WTC11 (cell line): ENCODE results near the gene TNFRSF1B. TPM values are rescaled to one million over a fixed set of nuclear protein-coding genes. Genes with fewer than 3 reads are reported as not detected.

ENCODE experiments used
- ATAC-seq: fragments of 200-7000 bp; cut with Tn5 transposase; 2 replicates; pipeline ENCODE4 v1.10.0; 2021; ENCODE audit warnings: mild to moderate bottlenecking, moderate library complexity
- CTCF ChIA-PET: fragments of 300-600 bp; sonication (Branson Sonifier 250); formaldehyde crosslinking; loops from one replicate; lab custom pipeline; 2021; ENCODE audit warnings: antibody characterized with exemption; lab: Charles Lee
- POLR2A ChIA-PET: fragments of 350-600 bp; sonication (Branson Sonifier 250); formaldehyde crosslinking; loops from one replicate; lab custom pipeline; 2021; ENCODE audit warnings: antibody characterized with exemption; lab: Charles Lee
- DNase-seq: peaks from one replicate; pipeline ENCODE4 v3.0.0; 2021; ENCODE audit warnings: low spot score
- H3K27ac Mint-ChIP-seq: 2 replicates; pipeline ENCODE4 v1.8.0; 2021; ENCODE audit warnings: mixed read lengths
- H3K27me3 Mint-ChIP-seq: 2 replicates; pipeline ENCODE4 v1.8.0; 2021; ENCODE audit warnings: low read depth, mild to moderate bottlenecking, moderate library complexity, mixed read lengths
- H3K36me3 Mint-ChIP-seq: 2 replicates; pipeline ENCODE4 v1.8.0; 2021; ENCODE audit warnings: mixed read lengths
- H3K4me1 Mint-ChIP-seq: 2 replicates; pipeline ENCODE4 v1.8.0; 2022; ENCODE audit warnings: mixed read lengths
- H3K4me3 Mint-ChIP-seq: 2 replicates; pipeline ENCODE4 v1.8.0; 2021; ENCODE audit warnings: mild to moderate bottlenecking, moderate library complexity, mixed read lengths
- H3K9me3 Mint-ChIP-seq: 2 replicates; pipeline ENCODE4 v1.8.0; 2021; ENCODE audit warnings: mixed read lengths
- CREM ChIP-seq: sonication (generic); formaldehyde crosslinking; IDR thresholded peaks from 2 replicates; pipeline ENCODE4 v1.8.1; 2022; ENCODE audit warnings: mild to moderate bottlenecking, missing genetic modification reagents, moderate library complexity
- ETV6 ChIP-seq: sonication (generic); formaldehyde crosslinking; IDR thresholded peaks from 2 replicates; pipeline ENCODE4 v1.8.1; 2022; ENCODE audit warnings: mild to moderate bottlenecking, missing genetic modification reagents
- JAZF1 ChIP-seq: fragments of 250-450 bp; sonication (Bioruptor Pico); IDR thresholded peaks from 2 replicates; pipeline ENCODE4 v1.9.0; 2021; ENCODE audit warnings: moderate library complexity, mild to moderate bottlenecking, inconsistent platforms
- JUN ChIP-seq: sonication (generic); formaldehyde crosslinking; IDR thresholded peaks from 2 replicates; pipeline ENCODE4 v1.8.0; 2023; ENCODE audit warnings: mild to moderate bottlenecking, missing genetic modification reagents
- SMAD3 ChIP-seq: sonication (generic); formaldehyde crosslinking; IDR thresholded peaks from 2 replicates; pipeline ENCODE4 v1.8.0; 2022; ENCODE audit warnings: missing genetic modification reagents, mild to moderate bottlenecking, borderline replicate concordance
- SP1 ChIP-seq: sonication (generic); formaldehyde crosslinking; conservative IDR thresholded peaks from 2 replicates; pipeline ENCODE4 v1.8.1; 2022; ENCODE audit warnings: missing genetic modification reagents
- TP53 ChIP-seq: sonication (generic); formaldehyde crosslinking; IDR thresholded peaks from 2 replicates; pipeline ENCODE4 v1.8.1; 2023; ENCODE audit warnings: mild to moderate bottlenecking, missing genetic modification reagents
- ZNF219 ChIP-seq: sonication (generic); formaldehyde crosslinking; IDR thresholded peaks from 2 replicates; pipeline ENCODE4 v1.8.0; 2023; ENCODE audit warnings: missing genetic modification reagents, mild to moderate bottlenecking, borderline replicate concordance
- ZNF232 ChIP-seq: sonication (generic); formaldehyde crosslinking; IDR thresholded peaks from 2 replicates; pipeline ENCODE4 v1.8.0; 2022; ENCODE audit warnings: mild to moderate bottlenecking, missing genetic modification reagents
- ZNF317 ChIP-seq: sonication (generic); formaldehyde crosslinking; IDR thresholded peaks from 2 replicates; pipeline ENCODE4 v1.8.1; 2023; ENCODE audit warnings: low read depth, mild to moderate bottlenecking, moderate library complexity, missing genetic modification reagents, borderline replicate concordance
- total RNA-seq: library from RNA; stranded (reverse); gene quantifications from 3 replicates; pipeline ENCODE4 v1.2.3, GENCODE V29; 2021
- TF ChIP-seq, protein P1 (sequence below): fragments of 250-450 bp; sonication (Bioruptor Pico); IDR thresholded peaks from 2 replicates; pipeline ENCODE4 v1.9.0; 2021; ENCODE audit warnings: mild to moderate bottlenecking
- TF ChIP-seq, protein P2 (sequence below): fragments of 250-450 bp; sonication (Bioruptor Pico); conservative IDR thresholded peaks from 2 replicates; pipeline ENCODE4 v1.9.0; 2021; ENCODE audit warnings: mild to moderate bottlenecking
- TF ChIP-seq, protein P3 (sequence below): sonication (generic); formaldehyde crosslinking; IDR thresholded peaks from 2 replicates; pipeline ENCODE4 v1.8.1; 2023; ENCODE audit warnings: mild to moderate bottlenecking, missing genetic modification reagents
- TF ChIP-seq, protein P4 (sequence below): sonication (generic); formaldehyde crosslinking; IDR thresholded peaks from 2 replicates; pipeline ENCODE4 v1.8.1; 2022; ENCODE audit warnings: mild to moderate bottlenecking, moderate library complexity, missing genetic modification reagents
- TF ChIP-seq, protein P5 (sequence below): fragments of 250-450 bp; sonication (Bioruptor Pico); IDR thresholded peaks from 2 replicates; pipeline ENCODE4 v1.9.0; 2021; ENCODE audit warnings: mild to moderate bottlenecking, borderline replicate concordance
- TF ChIP-seq, protein P6 (sequence below): fragments of 250-450 bp; sonication (Bioruptor Pico); IDR thresholded peaks from 2 replicates; pipeline ENCODE4 v1.8.0; 2021; ENCODE audit warnings: mild to moderate bottlenecking
- TF ChIP-seq, protein P7 (sequence below): sonication (generic); formaldehyde crosslinking; IDR thresholded peaks from 2 replicates; pipeline ENCODE4 v1.8.1; 2023; ENCODE audit warnings: mild to moderate bottlenecking, moderate library complexity, missing genetic modification reagents

The TNFRSF1B gene
- total RNA-seq, 1 experiment from 2014 or later, result 2.7 TPM

DNA sequence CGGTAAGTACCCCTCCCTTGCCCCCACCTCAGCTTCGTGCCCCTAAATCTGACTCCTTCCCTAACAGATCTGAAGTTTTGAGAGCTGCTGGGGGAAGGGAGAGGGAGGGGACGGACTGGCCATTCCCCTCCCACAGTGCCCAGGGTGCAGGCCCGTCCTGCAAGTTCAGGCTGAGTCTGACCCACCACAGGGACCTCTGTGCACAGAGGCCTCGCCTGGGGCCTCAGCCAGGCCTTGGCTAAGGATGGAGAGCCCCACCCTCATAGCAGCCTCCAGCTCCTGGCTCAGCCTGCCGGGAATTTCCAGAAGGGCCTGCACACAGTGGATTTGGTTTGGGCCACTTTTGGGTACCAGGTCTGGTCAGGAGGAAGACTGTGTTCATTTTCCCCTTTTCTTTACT is 31.2 kb upstream of the TNFRSF1B start:
- no peak for ATAC-seq
- Mint-ChIP-seq H3K27me3 (no peaks in the 10 kb centered on the region), H3K4me3 (no peak overlapping the region), H3K4me1 (no peaks in the 10 kb centered on the region), H3K9me3 (no peaks in the 10 kb centered on the region), H3K36me3 (no peaks in the 10 kb centered on the region; the same call in 1 of the 2 replicates), H3K27ac (no peak overlapping the region)
- no peak for DNase-seq
- POLR2A ChIA-PET, result no interaction called here
- CTCF ChIA-PET, result interaction anchor here (0.7 to 1.1 kb wide), 5 partner anchors 11 to 73 kb away, joined by 3 to 9 read pairs (median 4); no protein-coding TSS in a partner anchor
- no peak for TF ChIP-seq TP53 (CRISPR knock-in tag)
- no peak for TF ChIP-seq SMAD3 (CRISPR knock-in tag)
- no peak for TF ChIP-seq JUN (CRISPR knock-in tag)
- TF ChIP-seq, protein P1, sequence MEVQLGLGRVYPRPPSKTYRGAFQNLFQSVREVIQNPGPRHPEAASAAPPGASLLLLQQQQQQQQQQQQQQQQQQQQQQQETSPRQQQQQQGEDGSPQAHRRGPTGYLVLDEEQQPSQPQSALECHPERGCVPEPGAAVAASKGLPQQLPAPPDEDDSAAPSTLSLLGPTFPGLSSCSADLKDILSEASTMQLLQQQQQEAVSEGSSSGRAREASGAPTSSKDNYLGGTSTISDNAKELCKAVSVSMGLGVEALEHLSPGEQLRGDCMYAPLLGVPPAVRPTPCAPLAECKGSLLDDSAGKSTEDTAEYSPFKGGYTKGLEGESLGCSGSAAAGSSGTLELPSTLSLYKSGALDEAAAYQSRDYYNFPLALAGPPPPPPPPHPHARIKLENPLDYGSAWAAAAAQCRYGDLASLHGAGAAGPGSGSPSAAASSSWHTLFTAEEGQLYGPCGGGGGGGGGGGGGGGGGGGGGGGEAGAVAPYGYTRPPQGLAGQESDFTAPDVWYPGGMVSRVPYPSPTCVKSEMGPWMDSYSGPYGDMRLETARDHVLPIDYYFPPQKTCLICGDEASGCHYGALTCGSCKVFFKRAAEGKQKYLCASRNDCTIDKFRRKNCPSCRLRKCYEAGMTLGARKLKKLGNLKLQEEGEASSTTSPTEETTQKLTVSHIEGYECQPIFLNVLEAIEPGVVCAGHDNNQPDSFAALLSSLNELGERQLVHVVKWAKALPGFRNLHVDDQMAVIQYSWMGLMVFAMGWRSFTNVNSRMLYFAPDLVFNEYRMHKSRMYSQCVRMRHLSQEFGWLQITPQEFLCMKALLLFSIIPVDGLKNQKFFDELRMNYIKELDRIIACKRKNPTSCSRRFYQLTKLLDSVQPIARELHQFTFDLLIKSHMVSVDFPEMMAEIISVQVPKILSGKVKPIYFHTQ, result no peak

DNA sequence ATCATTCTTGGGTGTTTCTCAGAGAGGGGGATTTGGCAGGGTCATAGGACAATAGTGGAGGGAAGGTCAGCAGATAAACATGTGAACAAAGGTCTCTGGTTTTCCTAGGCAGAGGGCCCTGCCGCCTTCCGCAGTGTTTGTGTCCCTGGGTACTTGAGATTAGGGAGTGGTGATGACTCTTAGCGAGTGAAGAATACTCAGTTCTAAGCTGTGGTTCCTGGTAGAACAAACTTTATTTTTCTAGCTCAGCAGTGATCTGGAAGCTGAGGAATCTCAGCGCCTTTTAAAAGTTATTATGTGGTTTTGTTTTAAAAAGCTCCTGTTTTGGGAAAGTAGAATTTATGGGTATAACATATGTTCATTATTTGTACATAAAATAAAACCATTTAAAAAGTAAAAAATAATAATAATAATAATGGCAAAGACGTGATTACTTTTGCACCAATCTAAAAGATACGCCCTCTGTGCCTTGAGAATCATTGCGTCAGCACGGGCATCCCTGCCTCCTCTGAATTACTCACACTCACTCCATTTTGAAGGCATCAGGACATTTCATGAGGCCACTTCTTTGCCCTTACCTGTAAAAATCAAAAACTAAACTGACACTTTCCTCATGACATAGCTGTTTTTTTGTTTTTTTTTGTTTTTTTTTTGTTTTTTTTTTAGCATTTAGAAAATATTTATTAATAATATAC is 29.7 kb upstream of the TNFRSF1B start:
- no peak for ATAC-seq
- ChIA-PET POLR2A (no interaction called here), CTCF (interaction anchor here (1.1 to 1.8 kb wide), 3 partner anchors 12 to 60 kb away, joined by 3 to 14 read pairs (median 4); no protein-coding TSS in a partner anchor)
- no peak overlapping the region for H3K4me3 Mint-ChIP-seq
- H3K27ac Mint-ChIP-seq, result no peak overlapping the region
- no peak for DNase-seq
- H3K27me3 Mint-ChIP-seq, result no peaks in the 10 kb centered on the region
- no peaks in the 10 kb centered on the region for H3K9me3 Mint-ChIP-seq
- H3K4me1 Mint-ChIP-seq, result no peaks in the 10 kb centered on the region
- H3K36me3 Mint-ChIP-seq, result no peaks in the 10 kb centered on the region; the same call in 1 of the 2 replicates
- TF ChIP-seq, protein P2, sequence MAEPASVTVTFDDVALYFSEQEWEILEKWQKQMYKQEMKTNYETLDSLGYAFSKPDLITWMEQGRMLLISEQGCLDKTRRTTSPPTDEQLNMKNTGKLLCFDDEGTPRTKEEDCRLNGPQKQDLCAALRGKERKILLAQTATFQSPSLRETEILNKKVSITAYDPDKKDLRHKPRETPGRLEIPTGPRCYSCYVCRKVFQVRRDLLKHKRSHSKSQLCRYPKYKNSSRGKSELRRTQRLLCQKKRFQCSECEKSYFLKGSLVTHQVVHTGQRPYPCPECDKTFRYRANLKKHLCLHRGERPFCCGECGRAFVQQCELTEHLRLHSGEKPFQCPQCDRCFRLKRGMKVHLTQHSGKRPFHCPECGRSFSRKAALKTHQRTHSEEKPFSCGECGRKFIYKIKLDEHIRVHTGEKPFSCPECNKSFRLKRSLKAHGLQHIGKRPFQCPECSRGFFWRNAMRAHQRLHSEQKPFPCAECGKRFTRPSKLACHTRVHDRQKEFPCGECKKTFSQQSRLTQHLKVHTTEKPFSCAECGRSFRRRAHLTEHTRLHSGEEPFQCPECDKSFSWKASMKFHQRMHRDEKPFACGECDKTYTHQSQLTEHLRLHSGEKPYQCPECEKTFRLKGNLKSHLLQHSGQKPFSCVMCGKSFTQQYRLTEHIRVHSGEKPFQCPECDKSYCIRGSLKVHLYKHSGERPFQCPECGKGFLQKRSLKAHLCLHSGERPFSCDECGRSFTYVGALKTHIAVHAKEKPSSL (CRISPR knock-in tag), result no peak
- TF ChIP-seq, protein P3, sequence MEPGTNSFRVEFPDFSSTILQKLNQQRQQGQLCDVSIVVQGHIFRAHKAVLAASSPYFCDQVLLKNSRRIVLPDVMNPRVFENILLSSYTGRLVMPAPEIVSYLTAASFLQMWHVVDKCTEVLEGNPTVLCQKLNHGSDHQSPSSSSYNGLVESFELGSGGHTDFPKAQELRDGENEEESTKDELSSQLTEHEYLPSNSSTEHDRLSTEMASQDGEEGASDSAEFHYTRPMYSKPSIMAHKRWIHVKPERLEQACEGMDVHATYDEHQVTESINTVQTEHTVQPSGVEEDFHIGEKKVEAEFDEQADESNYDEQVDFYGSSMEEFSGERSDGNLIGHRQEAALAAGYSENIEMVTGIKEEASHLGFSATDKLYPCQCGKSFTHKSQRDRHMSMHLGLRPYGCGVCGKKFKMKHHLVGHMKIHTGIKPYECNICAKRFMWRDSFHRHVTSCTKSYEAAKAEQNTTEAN (CRISPR knock-in tag), result no peak
- TF ChIP-seq, protein P4, sequence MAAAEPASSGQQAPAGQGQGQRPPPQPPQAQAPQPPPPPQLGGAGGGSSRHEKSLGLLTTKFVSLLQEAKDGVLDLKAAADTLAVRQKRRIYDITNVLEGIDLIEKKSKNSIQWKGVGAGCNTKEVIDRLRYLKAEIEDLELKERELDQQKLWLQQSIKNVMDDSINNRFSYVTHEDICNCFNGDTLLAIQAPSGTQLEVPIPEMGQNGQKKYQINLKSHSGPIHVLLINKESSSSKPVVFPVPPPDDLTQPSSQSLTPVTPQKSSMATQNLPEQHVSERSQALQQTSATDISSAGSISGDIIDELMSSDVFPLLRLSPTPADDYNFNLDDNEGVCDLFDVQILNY (CRISPR knock-in tag), result no peak
- TF ChIP-seq ETV6, result no peak
- TF ChIP-seq ZNF219 (CRISPR knock-in tag), result no peak
- TF ChIP-seq CREM (CRISPR knock-in tag), result no peak
- no peak for TF ChIP-seq ZNF232 (CRISPR knock-in tag)
- TF ChIP-seq, protein P5, sequence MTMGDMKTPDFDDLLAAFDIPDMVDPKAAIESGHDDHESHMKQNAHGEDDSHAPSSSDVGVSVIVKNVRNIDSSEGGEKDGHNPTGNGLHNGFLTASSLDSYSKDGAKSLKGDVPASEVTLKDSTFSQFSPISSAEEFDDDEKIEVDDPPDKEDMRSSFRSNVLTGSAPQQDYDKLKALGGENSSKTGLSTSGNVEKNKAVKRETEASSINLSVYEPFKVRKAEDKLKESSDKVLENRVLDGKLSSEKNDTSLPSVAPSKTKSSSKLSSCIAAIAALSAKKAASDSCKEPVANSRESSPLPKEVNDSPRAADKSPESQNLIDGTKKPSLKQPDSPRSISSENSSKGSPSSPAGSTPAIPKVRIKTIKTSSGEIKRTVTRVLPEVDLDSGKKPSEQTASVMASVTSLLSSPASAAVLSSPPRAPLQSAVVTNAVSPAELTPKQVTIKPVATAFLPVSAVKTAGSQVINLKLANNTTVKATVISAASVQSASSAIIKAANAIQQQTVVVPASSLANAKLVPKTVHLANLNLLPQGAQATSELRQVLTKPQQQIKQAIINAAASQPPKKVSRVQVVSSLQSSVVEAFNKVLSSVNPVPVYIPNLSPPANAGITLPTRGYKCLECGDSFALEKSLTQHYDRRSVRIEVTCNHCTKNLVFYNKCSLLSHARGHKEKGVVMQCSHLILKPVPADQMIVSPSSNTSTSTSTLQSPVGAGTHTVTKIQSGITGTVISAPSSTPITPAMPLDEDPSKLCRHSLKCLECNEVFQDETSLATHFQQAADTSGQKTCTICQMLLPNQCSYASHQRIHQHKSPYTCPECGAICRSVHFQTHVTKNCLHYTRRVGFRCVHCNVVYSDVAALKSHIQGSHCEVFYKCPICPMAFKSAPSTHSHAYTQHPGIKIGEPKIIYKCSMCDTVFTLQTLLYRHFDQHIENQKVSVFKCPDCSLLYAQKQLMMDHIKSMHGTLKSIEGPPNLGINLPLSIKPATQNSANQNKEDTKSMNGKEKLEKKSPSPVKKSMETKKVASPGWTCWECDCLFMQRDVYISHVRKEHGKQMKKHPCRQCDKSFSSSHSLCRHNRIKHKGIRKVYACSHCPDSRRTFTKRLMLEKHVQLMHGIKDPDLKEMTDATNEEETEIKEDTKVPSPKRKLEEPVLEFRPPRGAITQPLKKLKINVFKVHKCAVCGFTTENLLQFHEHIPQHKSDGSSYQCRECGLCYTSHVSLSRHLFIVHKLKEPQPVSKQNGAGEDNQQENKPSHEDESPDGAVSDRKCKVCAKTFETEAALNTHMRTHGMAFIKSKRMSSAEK (CRISPR knock-in tag), result no peak
- no peak for TF ChIP-seq SP1 (CRISPR knock-in tag)
- TF ChIP-seq, protein P6, sequence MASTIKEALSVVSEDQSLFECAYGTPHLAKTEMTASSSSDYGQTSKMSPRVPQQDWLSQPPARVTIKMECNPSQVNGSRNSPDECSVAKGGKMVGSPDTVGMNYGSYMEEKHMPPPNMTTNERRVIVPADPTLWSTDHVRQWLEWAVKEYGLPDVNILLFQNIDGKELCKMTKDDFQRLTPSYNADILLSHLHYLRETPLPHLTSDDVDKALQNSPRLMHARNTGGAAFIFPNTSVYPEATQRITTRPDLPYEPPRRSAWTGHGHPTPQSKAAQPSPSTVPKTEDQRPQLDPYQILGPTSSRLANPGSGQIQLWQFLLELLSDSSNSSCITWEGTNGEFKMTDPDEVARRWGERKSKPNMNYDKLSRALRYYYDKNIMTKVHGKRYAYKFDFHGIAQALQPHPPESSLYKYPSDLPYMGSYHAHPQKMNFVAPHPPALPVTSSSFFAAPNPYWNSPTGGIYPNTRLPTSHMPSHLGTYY (CRISPR knock-in tag), result no peak
- TF ChIP-seq, protein P7, sequence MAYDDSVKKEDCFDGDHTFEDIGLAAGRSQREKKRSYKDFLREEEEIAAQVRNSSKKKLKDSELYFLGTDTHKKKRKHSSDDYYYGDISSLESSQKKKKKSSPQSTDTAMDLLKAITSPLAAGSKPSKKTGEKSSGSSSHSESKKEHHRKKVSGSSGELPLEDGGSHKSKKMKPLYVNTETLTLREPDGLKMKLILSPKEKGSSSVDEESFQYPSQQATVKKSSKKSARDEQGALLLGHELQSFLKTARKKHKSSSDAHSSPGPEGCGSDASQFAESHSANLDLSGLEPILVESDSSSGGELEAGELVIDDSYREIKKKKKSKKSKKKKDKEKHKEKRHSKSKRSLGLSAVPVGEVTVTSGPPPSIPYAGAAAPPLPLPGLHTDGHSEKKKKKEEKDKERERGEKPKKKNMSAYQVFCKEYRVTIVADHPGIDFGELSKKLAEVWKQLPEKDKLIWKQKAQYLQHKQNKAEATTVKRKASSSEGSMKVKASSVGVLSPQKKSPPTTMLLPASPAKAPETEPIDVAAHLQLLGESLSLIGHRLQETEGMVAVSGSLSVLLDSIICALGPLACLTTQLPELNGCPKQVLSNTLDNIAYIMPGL (CRISPR knock-in tag), result no peak
- no peak for TF ChIP-seq ZNF317 (CRISPR knock-in tag)
- TF ChIP-seq JAZF1 (CRISPR knock-in tag), result no peak
